HepG2 (cell line): ENCODE data around the gene PARD3. TPM values are rescaled to one million over a fixed set of nuclear protein-coding genes. Genes with fewer than 3 reads are reported as not detected.

ENCODE experiments used
- AGO1 ChIP-seq: fragments of 200-400 bp; formaldehyde crosslinking; IDR thresholded peaks from 2 replicates; pipeline ENCODE4 v1.6.1; 2017; ENCODE audit warnings: mild to moderate bottlenecking, low read depth, low read length, moderate library complexity; ENCODE audit not compliant: poor library complexity, severe bottlenecking
- DRAP1 ChIP-seq: IDR thresholded peaks from 2 replicates; pipeline ENCODE4 v1.6.1; 2016; ENCODE audit warnings: missing genetic modification reagents, missing compliant biosample characterization
- GATA4 ChIP-seq: sonication (generic); IDR thresholded peaks from 2 replicates; pipeline ENCODE4 v1.6.1; 2016; ENCODE audit warnings: antibody characterized with exemption, low read depth, borderline replicate concordance
- GATAD2A ChIP-seq: IDR thresholded peaks from 2 replicates; pipeline ENCODE4 v1.6.1; 2016
- GPBP1L1 ChIP-seq: sonication (generic); formaldehyde crosslinking; IDR thresholded peaks from 2 replicates; pipeline ENCODE4 v1.5.0; 2020; ENCODE audit warnings: mild to moderate bottlenecking, missing genetic modification reagents
- GZF1 ChIP-seq: sonication (generic); formaldehyde crosslinking; IDR thresholded peaks from 2 replicates; pipeline ENCODE4 v1.5.1; 2020; ENCODE audit warnings: mild to moderate bottlenecking, missing genetic modification reagents
- HOXD1 ChIP-seq: sonication (generic); formaldehyde crosslinking; IDR thresholded peaks from 2 replicates; pipeline ENCODE4 v1.5.0; 2020; ENCODE audit warnings: missing genetic modification reagents
- JUND ChIP-seq: sonication (generic); formaldehyde crosslinking; IDR thresholded peaks from 2 replicates; pipeline ENCODE4 v1.8.0; 2022; ENCODE audit warnings: mild to moderate bottlenecking, missing genetic modification reagents
- KAT7 ChIP-seq: IDR thresholded peaks from 2 replicates; pipeline ENCODE4 v1.6.1; 2018; ENCODE audit warnings: borderline replicate concordance, missing compliant biosample characterization
- KLF15 ChIP-seq: sonication (generic); formaldehyde crosslinking; IDR thresholded peaks from 2 replicates; pipeline ENCODE4 v1.8.1; 2023; ENCODE audit warnings: borderline replicate concordance, mild to moderate bottlenecking, inconsistent platforms, missing genetic modification reagents, mixed read lengths
- NFE2 ChIP-seq: sonication (generic); formaldehyde crosslinking; IDR thresholded peaks from 2 replicates; pipeline ENCODE4 v1.4.0; 2020; ENCODE audit warnings: missing genetic modification reagents
- NR3C1 ChIP-seq: sonication (generic); formaldehyde crosslinking; IDR thresholded peaks from 2 replicates; pipeline ENCODE4 v1.4.0; 2020; ENCODE audit warnings: missing genetic modification reagents
- PLSCR1 ChIP-seq: sonication (generic); formaldehyde crosslinking; IDR thresholded peaks from 2 replicates; pipeline ENCODE4 v1.5.0; 2020; ENCODE audit warnings: missing genetic modification reagents, mild to moderate bottlenecking, borderline replicate concordance
- SNAI1 ChIP-seq: sonication (generic); formaldehyde crosslinking; IDR thresholded peaks from 2 replicates; pipeline ENCODE4 v1.5.0; 2020; ENCODE audit warnings: mild to moderate bottlenecking, missing genetic modification reagents, borderline replicate concordance
- TEAD2 ChIP-seq: sonication (generic); formaldehyde crosslinking; IDR thresholded peaks from 2 replicates; pipeline ENCODE4 v1.9.0; 2021; ENCODE audit warnings: missing genetic modification reagents
- ZNF101 ChIP-seq: sonication (generic); formaldehyde crosslinking; IDR thresholded peaks from 2 replicates; pipeline ENCODE4 v1.4.0; 2020; ENCODE audit warnings: mild to moderate bottlenecking, low read depth, missing genetic modification reagents, borderline replicate concordance
- ZNF124 ChIP-seq: sonication (generic); formaldehyde crosslinking; IDR thresholded peaks from 2 replicates; pipeline ENCODE4 v1.4.0; 2020; ENCODE audit warnings: missing genetic modification reagents
- ZNF383 ChIP-seq: sonication (generic); formaldehyde crosslinking; IDR thresholded peaks from 2 replicates; pipeline ENCODE4 v1.4.0; 2020; ENCODE audit warnings: missing genetic modification reagents, mild to moderate bottlenecking, borderline replicate concordance
- ZNF414 ChIP-seq: sonication (generic); formaldehyde crosslinking; IDR thresholded peaks from 2 replicates; pipeline ENCODE4 v1.5.0; 2020; ENCODE audit warnings: missing genetic modification reagents
- ZNF530 ChIP-seq: sonication (generic); formaldehyde crosslinking; IDR thresholded peaks from 2 replicates; pipeline ENCODE4 v1.5.0; 2020; ENCODE audit warnings: low read depth, mild to moderate bottlenecking, missing genetic modification reagents
- ZNF7 ChIP-seq: IDR thresholded peaks from 2 replicates; pipeline ENCODE4 v1.6.1; 2016; ENCODE audit warnings: missing biosample characterization, missing genetic modification reagents
- ZNF737 ChIP-seq: sonication (generic); formaldehyde crosslinking; IDR thresholded peaks from 2 replicates; pipeline ENCODE4 v1.5.0; 2020; ENCODE audit warnings: missing genetic modification reagents, mild to moderate bottlenecking, borderline replicate concordance
- ZNF782 ChIP-seq: sonication (generic); formaldehyde crosslinking; IDR thresholded peaks from 2 replicates; pipeline ENCODE4 v1.4.0; 2020; ENCODE audit warnings: missing genetic modification reagents, mild to moderate bottlenecking, borderline replicate concordance
- ZNF800 ChIP-seq: sonication (generic); formaldehyde crosslinking; IDR thresholded peaks from 2 replicates; pipeline ENCODE4 v1.4.0; 2020; ENCODE audit warnings: missing genetic modification reagents
- ZSCAN21 ChIP-seq: sonication (generic); formaldehyde crosslinking; IDR thresholded peaks from 2 replicates; pipeline ENCODE4 v1.8.0; 2022; ENCODE audit warnings: mild to moderate bottlenecking, missing genetic modification reagents, moderate library complexity, borderline replicate concordance
- polyA plus RNA-seq, 8 experiments: library from polyadenylated mRNA; depleted of rRNA in 3 of 8; stranded (reverse) in 7 of 8; unstranded in 1 of 8; fragments of >200 nt; fragmentation: Illumina TruSeq in 4 of 8; extraction: Trizol in 4 of 8; gene quantifications; 2 replicates each; pipeline versions ENCODE4 v1.2.1 to v1.2.3, GENCODE V29; 2011 to 2016; ENCODE audit warnings: low read depth in 4 of 8, missing spikeins in 1 of 8, mixed read lengths in 1 of 8; ENCODE audit not compliant: insufficient read depth in 1 of 8
- total RNA-seq, 5 experiments: library from RNA; depleted of rRNA; stranded (reverse); fragments of >200 nt; fragmentation: Illumina TruSeq; extraction: Trizol; gene quantifications; 2 replicates each; pipeline ENCODE4 v1.2.3, GENCODE V29; 2016; ENCODE audit warnings: low read depth in 1 of 5

Gene PARD3
- total and polyA plus RNA-seq, 2 of the 13 experiments (the other 11 are each of a cell fraction or from before 2014, with no cell fraction given), result 40.9 to 60.0 TPM

GRCh38 chr10:34121125-34121753 lies 693.9 kb downstream of the PARD3 start (continued):
- TF ChIP-seq PLSCR1 (no peak), DRAP1 (CRISPR knock-in tag) (0 out of 2 replicates have a peak, but pooled peaks have one; percentile 44), KAT7 (CRISPR knock-in tag) (peak; percentile 75; the same call in 1 of the 2 replicates), ZNF414 (peak; percentile 71; the same call in 1 of the 2 replicates), ZNF124 (CRISPR knock-in tag) (no peak; the same call in none of the 2 replicates), NFE2 (no peak), HOXD1 (CRISPR knock-in tag) (peak; percentile 65; the same call in 1 of the 2 replicates), SNAI1 (CRISPR knock-in tag) (no peak), AGO1 (no peak), NR3C1 (CRISPR knock-in tag) (no peak), ZNF782 (no peak), JUND (CRISPR knock-in tag) (peak; percentile 73; the same call in 1 of the 2 replicates), KLF15 (CRISPR knock-in tag) (no peak), ZNF101 (no peak), GPBP1L1 (no peak), ZNF737 (CRISPR knock-in tag) (no peak), TEAD2 (CRISPR knock-in tag) (no peak), ZNF383 (0 out of 2 replicates have a peak, but pooled peaks have one; percentile 47), ZNF800 (CRISPR knock-in tag) (0 out of 2 replicates have a peak, but pooled peaks have one; percentile 57), GATA4 (peak; percentile 97), ZNF7 (CRISPR knock-in tag) (peak; percentile 42; the same call in 1 of the 2 replicates), GZF1 (CRISPR knock-in tag) (no peak), ZSCAN21 (CRISPR knock-in tag) (peak; percentile 97), ZNF530 (CRISPR knock-in tag) (no peak), GATAD2A (CRISPR knock-in tag) (peak; percentile 100)
